ENCODE measurements around the gene BMPR1B. TPM values are rescaled to one million over a fixed set of nuclear protein-coding genes. Genes with fewer than 3 reads are reported as not detected.

The BMPR1B gene
- total and polyA plus RNA-seq, 2 of the 8 experiments (the other 6 are each of a cell fraction or from before 2014, with no cell fraction given) = 0.14 to 1.1 TPM

GRCh38 chr4:94804650-94805049 lies 46.9 kb downstream of the BMPR1B start:
- Histone ChIP-seq H2BK15ac (ENCODE audit: low read length) (no peak overlapping the region), H3K23ac (ENCODE audit: insufficient read length) (no peak overlapping the region), H2BK5ac (ENCODE audit: low read depth, low read length) (no peak overlapping the region), H3K4ac (replicated peaks; ENCODE audit: insufficient read length, low read depth, low read length) (no peak overlapping the region), H4K8ac (ENCODE audit: extremely low read depth, insufficient read depth, low read length) (no peak overlapping the region), H3K27me3 (replicated peaks in 1 of 4; ENCODE audit: control insufficient read depth in 3 of 4, extremely low read depth in 1 of 4, insufficient read depth in 3 of 4, low read length in 3 of 4) (no peaks in the 10 kb centered on the region), H3K4me3 (ENCODE audit: extremely low read depth in 1 of 4, insufficient read depth in 2 of 4, low read depth in 3 of 4, low read length in 4 of 4) (no peak overlapping the region), H3K4me1 (replicated peaks in 1 of 4; ENCODE audit: control insufficient read depth in 3 of 4, insufficient read depth in 4 of 4, low read length in 3 of 4) (no peaks in the 10 kb centered on the region), H2BK120ac (replicated peaks; ENCODE audit: low read depth, low read length) (no peak overlapping the region), H3K27ac (ENCODE audit: low read depth, low read length) (no peak overlapping the region), H2AK5ac (ENCODE audit: low read depth, low read length) (no peak overlapping the region), H3K36me3 (ENCODE audit: control insufficient read depth in 2 of 4, insufficient read depth in 4 of 4, low read length in 3 of 4) (no peaks in the 10 kb centered on the region), H3K4me2 (ENCODE audit: insufficient read depth in 1 of 2, low read depth in 2 of 2, low read length in 2 of 2) (no peak overlapping the region), H3K79me1 (ENCODE audit: low read depth, low read length) (no peaks in the 10 kb centered on the region), H3K9me3 (ENCODE audit: insufficient read depth in 2 of 2, low read depth in 1 of 2, low read length in 1 of 2) (no peaks in the 10 kb centered on the region), H2AFZ (ENCODE audit: low read length) (no peak overlapping the region), H3K18ac (ENCODE audit: extremely low read depth, low read length) (no peak overlapping the region), H2BK20ac (ENCODE audit: low read length) (no peak overlapping the region), H2BK12ac (ENCODE audit: low read depth, low read length) (no peak overlapping the region), H4K91ac (replicated peaks; ENCODE audit: insufficient read length, low read length) (no peak overlapping the region), H4K5ac (ENCODE audit: insufficient read length, low read depth, low read length) (no peak overlapping the region), H4K20me1 (replicated peaks in 1 of 2; ENCODE audit: control insufficient read depth in 1 of 2, insufficient read depth in 2 of 2, low read length in 2 of 2) (no peaks in the 10 kb centered on the region), H3K56ac (replicated peaks; ENCODE audit: insufficient read length, low read depth, low read length) (no peak overlapping the region), H3K79me2 (ENCODE audit: control insufficient read depth in 1 of 2, insufficient read depth in 2 of 2, low read length in 2 of 2) (no peaks in the 10 kb centered on the region), H3K14ac (ENCODE audit: insufficient read length) (no peak overlapping the region), H3K23me2 (ENCODE audit: low read depth, low read length) (no peaks in the 10 kb centered on the region), H3K9ac (replicated peaks in 1 of 4; ENCODE audit: extremely low read depth in 1 of 4, low read depth in 3 of 4, low read length in 3 of 4) (no peak overlapping the region)
- CTCF ChIA-PET (ENCODE audit: partially characterized antibody) = interaction anchor here (2.0 kb wide), 1 partner anchor 19 kb away, joined by 5 read pairs; no protein-coding TSS in a partner anchor
- no peak for TF ChIP-seq ZNF274 (IDR thresholded peaks at IDR 0.05; ENCODE audit: borderline replicate concordance, extremely low read depth, low read length)
- TF ChIP-seq SP4 (IDR thresholded peaks at IDR 0.05; ENCODE audit: low read length) = no peak
- no peak for TF ChIP-seq RFX5 (IDR thresholded peaks at IDR 0.05; ENCODE audit: borderline replicate concordance, low read depth, low read length)
- TF ChIP-seq CBX5 (IDR thresholded peaks at IDR 0.05; ENCODE audit: low read depth, low read length) = no peak
- TF ChIP-seq POLR2AphosphoS5 (IDR thresholded peaks at IDR 0.05; ENCODE audit: low read depth, low read length) = no peak
- no peak for TF ChIP-seq USF2 (IDR thresholded peaks at IDR 0.05; ENCODE audit: low read length)
- POLR2A ChIA-PET (ENCODE audit: partially characterized antibody) = no interaction called here
- no peak for FAIRE-seq
- no peak for DNase-seq (ENCODE audit: low read depth in 1 of 2, low spot score in 2 of 2)
- 91% methylated on average over 4 of the region's 4 CpGs; no CpG with 5 or more reads in 1 of the 2 experiments for WGBS, 2 experiments (ENCODE audit: extremely low coverage in 1 of 2, insufficient coverage in 1 of 2, insufficient read length in 1 of 2, insufficient replicate concordance in 2 of 2, low coverage in 1 of 2, low lambda C conversion rate in 2 of 2, missing lambda C conversion rate in 1 of 2)

Data from H1 (cell line).